Progenitor cell of endocrine pancreas (in vitro differentiated cells): Measurements from ENCODE around the gene CST9. TPM values are rescaled to one million over a fixed set of nuclear protein-coding genes. Genes with fewer than 3 reads are reported as not detected.
A peak's percentile ranks its signal among the peaks of the same experiment; 100 is the strongest.

Source experiments
- DNase-seq: peaks from one replicate; pipeline ENCODE4 v3.0.0; 2021; ENCODE audit warnings: low spot score; ENCODE audit not compliant: unreplicated experiment
- H3K27ac Mint-ChIP-seq: 2 replicates; pipeline ENCODE4 v1.8.0; 2021; ENCODE audit warnings: mild to moderate bottlenecking, moderate library complexity, mixed read lengths
- H3K27me3 Mint-ChIP-seq: 2 replicates; pipeline ENCODE4 v1.8.0; 2021; ENCODE audit warnings: mixed read lengths
- H3K36me3 Mint-ChIP-seq: 2 replicates; pipeline ENCODE4 v1.8.0; 2022; ENCODE audit warnings: mixed read lengths; ENCODE audit not compliant: insufficient read depth
- H3K4me1 Mint-ChIP-seq: 2 replicates; pipeline ENCODE4 v1.8.0; 2021; ENCODE audit warnings: low read depth, mixed read lengths
- H3K4me3 Mint-ChIP-seq: 2 replicates; pipeline ENCODE4 v1.8.0; 2021; ENCODE audit warnings: low read depth, mild to moderate bottlenecking, moderate library complexity, mixed read lengths
- H3K9me3 Mint-ChIP-seq: 2 replicates; pipeline ENCODE4 v1.8.0; 2021; ENCODE audit warnings: low read depth, mixed read lengths
- CTCF ChIP-seq: fragments of 200-600 bp; sonication (generic); IDR thresholded peaks from one replicate; pipeline ENCODE4 v1.5.0; 2021; ENCODE audit warnings: antibody characterized with exemption, mild to moderate bottlenecking; ENCODE audit not compliant: unreplicated experiment
- long read RNA-seq: library from polyadenylated mRNA; unstranded; transcript quantifications from one replicate; pipeline ENCODE4 v2.0.0, GENCODE V29; 2020
- total RNA-seq: library from RNA; stranded (reverse); gene quantifications from 2 replicates; pipeline ENCODE4 v1.2.1, GENCODE V29; 2021

CST9 gene
- total RNA-seq: not detected in 2 replicates
- long read RNA-seq: 0 reads

DNA sequence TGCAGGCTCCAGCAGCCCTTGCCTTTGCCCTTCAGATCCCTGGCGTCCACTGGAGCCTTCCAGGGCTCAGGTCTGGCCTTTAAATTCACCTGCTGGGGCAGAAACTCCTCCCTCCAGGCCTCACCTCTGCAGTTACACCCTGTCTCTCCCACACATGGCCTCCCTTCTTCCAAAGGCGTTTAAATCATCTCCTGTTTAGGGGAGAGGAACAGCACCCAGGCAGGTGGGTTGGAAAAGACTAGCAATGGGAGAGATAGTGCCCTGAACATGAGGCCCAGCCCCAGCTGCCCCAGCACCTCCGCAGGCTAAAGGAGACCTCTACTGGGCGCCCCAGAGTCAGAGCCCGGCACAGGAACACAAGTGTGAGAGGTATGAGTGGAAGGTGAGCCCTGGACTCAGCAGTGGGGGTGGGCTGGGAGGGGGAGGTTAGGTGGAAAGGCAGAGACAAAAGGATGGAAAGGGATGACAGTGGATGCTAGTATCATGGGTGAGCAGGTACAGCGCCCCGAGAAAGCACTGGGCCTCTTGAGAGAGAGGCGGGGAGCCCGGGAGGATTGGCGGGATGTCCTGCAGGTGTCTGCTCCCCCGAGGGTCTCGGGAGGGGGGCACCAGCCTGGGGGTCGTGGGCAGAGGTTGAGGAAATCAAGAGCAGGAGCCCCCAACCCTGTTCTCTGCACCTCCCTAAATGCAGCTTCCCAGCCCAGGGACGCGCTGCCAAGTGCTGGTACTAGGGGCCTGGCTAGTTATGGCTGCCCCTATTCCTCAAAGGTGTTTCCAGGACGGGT is at the start of gene CST9:
Gene CST9, minus strand, starts transcription at position 51 of the 785 bp plus-strand sequence. CDS start 53 bp downstream, outside the sequence.
- Mint-ChIP-seq H3K4me3 (no peak within 1 kb of the TSS), H3K36me3 (no peaks in the 10 kb centered on the region), H3K9me3 (no peaks in the 10 kb centered on the region), H3K27ac (no peak within 1 kb of the TSS), H3K27me3 (peaks cover 22% of the 10 kb centered on the region), H3K4me1 (no peaks in the 10 kb centered on the region)
- no peak for TF ChIP-seq CTCF
- DNase-seq: no peak

- H3K4me1 Mint-ChIP-seq: peaks cover 15% of the 10 kb centered on the region
- H3K27ac Mint-ChIP-seq: no peak overlapping the region
- no peak overlapping the region for H3K4me3 Mint-ChIP-seq
- no peaks in the 10 kb centered on the region for H3K9me3 Mint-ChIP-seq
- H3K36me3 Mint-ChIP-seq: no peaks in the 10 kb centered on the region
- TF ChIP-seq CTCF: no peak
- peaks cover 8% of the 10 kb centered on the region for H3K27me3 Mint-ChIP-seq
- DNase-seq: no peak
These were observed 49.0 kb upstream of the CST9 start for GRCh38 chr20:23654717-23655116.

- Mint-ChIP-seq H3K27ac (no peak overlapping the region), H3K36me3 (no peaks in the 10 kb centered on the region), H3K4me1 (peaks cover 7% of the 10 kb centered on the region), H3K27me3 (peaks cover 8% of the 10 kb centered on the region), H3K4me3 (no peak overlapping the region), H3K9me3 (no peaks in the 10 kb centered on the region)
- TF ChIP-seq CTCF: no peak
- DNase-seq: no peak
These were observed 48.3 kb upstream of the CST9 start for GRCh38 chr20:23654000-23654399.

- Mint-ChIP-seq H3K4me1 (peaks cover 2% of the 10 kb centered on the region), H3K36me3 (no peaks in the 10 kb centered on the region), H3K9me3 (no peaks in the 10 kb centered on the region), H3K27ac (peak overlapping the region; percentile 69), H3K27me3 (peaks cover 8% of the 10 kb centered on the region), H3K4me3 (no peak overlapping the region)
- no peak for TF ChIP-seq CTCF
- no peak for DNase-seq
These were observed 47.8 kb upstream of the CST9 start for GRCh38 chr20:23653400-23653938.

DNA sequence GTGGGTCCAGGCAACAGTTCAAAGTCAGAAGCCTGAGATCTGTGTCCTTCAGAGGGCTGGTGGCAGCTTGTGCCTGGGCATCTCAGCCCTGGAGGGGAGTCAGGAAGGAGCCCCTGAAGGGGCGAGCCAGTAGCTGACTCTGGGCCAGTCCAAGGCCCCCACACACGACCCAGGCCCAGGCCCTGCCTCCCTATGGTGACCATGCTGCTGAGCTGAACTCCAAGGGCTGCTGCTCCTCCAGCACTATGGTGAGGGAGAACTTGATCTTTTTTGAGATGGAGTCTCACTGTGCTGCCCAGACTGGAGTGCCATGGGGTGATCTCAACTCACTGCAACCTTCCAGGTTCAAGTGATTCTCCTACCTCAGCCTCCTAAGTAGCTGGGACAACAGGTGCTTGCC is 47.2 kb upstream of the CST9 start:
- Mint-ChIP-seq H3K36me3 (no peaks in the 10 kb centered on the region), H3K4me1 (no peaks in the 10 kb centered on the region), H3K4me3 (no peak overlapping the region), H3K9me3 (no peaks in the 10 kb centered on the region), H3K27me3 (peaks cover 8% of the 10 kb centered on the region), H3K27ac (no peak overlapping the region)
- DNase-seq: no peak
- no peak for TF ChIP-seq CTCF
